HepG2 (cell line): ENCODE results near the gene CLDND2. TPM values are rescaled to one million over a fixed set of nuclear protein-coding genes. Genes with fewer than 3 reads are reported as not detected.

ENCODE experiments used
- DDIT3 ChIP-seq: sonication (generic); formaldehyde crosslinking; IDR thresholded peaks from 2 replicates; pipeline ENCODE4 v1.4.0; 2020; ENCODE audit warnings: mild to moderate bottlenecking, missing genetic modification reagents
- ETV6 ChIP-seq: sonication (generic); formaldehyde crosslinking; conservative IDR thresholded peaks from 2 replicates; pipeline ENCODE4 v1.4.0; 2020; ENCODE audit warnings: missing genetic modification reagents
- HNRNPK ChIP-seq: fragments of 200-400 bp; formaldehyde crosslinking; IDR thresholded peaks from 2 replicates; pipeline ENCODE4 v1.6.1; 2018; ENCODE audit warnings: low read length, low read depth, moderate library complexity, mild to moderate bottlenecking; ENCODE audit not compliant: poor library complexity, severe bottlenecking
- ISL2 ChIP-seq: sonication (generic); formaldehyde crosslinking; IDR thresholded peaks from 2 replicates; pipeline ENCODE4 v1.5.0; 2020; ENCODE audit warnings: missing genetic modification reagents
- JUN ChIP-seq: sonication (generic); formaldehyde crosslinking; IDR thresholded peaks from 2 replicates; pipeline ENCODE4 v1.4.0; 2020; ENCODE audit warnings: mild to moderate bottlenecking, missing genetic modification reagents
- MAF1 ChIP-seq: sonication (generic); formaldehyde crosslinking; IDR thresholded peaks from 2 replicates; pipeline ENCODE4 v1.5.0; 2020; ENCODE audit warnings: missing genetic modification reagents, borderline replicate concordance
- MED1 ChIP-seq: sonication (generic); formaldehyde crosslinking; IDR thresholded peaks from 2 replicates; pipeline ENCODE4 v1.4.0; 2020; ENCODE audit warnings: missing genetic modification reagents
- MIER2 ChIP-seq: IDR thresholded peaks from 2 replicates; pipeline ENCODE4 v1.6.1; 2016; ENCODE audit warnings: missing biosample characterization, missing genetic modification reagents
- MYNN ChIP-seq: sonication (generic); formaldehyde crosslinking; IDR thresholded peaks from 2 replicates; pipeline ENCODE4 v1.4.0; 2020; ENCODE audit warnings: mild to moderate bottlenecking, low read depth, missing genetic modification reagents
- NCOA1 ChIP-seq: sonication (generic); formaldehyde crosslinking; IDR thresholded peaks from 2 replicates; pipeline ENCODE4 v1.9.0; 2021; ENCODE audit warnings: missing genetic modification reagents
- NFYC ChIP-seq: IDR thresholded peaks from 2 replicates; pipeline ENCODE4 v1.6.1; 2016; ENCODE audit warnings: missing genetic modification reagents, missing compliant biosample characterization
- RFXANK ChIP-seq: IDR thresholded peaks from 2 replicates; pipeline ENCODE4 v1.6.1; 2016
- SAFB2 ChIP-seq: sonication (generic); formaldehyde crosslinking; IDR thresholded peaks from 2 replicates; pipeline ENCODE4 v1.5.1; 2020; ENCODE audit warnings: missing genetic modification reagents, low read depth, mild to moderate bottlenecking, borderline replicate concordance
- SP2 ChIP-seq: sonication (generic); formaldehyde crosslinking; IDR thresholded peaks from 2 replicates; pipeline ENCODE4 v1.5.1; 2020; ENCODE audit warnings: mild to moderate bottlenecking, missing genetic modification reagents
- SRSF9 ChIP-seq: fragments of 200-400 bp; formaldehyde crosslinking; IDR thresholded peaks from 2 replicates; pipeline ENCODE4 v1.6.1; 2018; ENCODE audit warnings: borderline replicate concordance, mild to moderate bottlenecking, low read depth, low read length; ENCODE audit not compliant: insufficient read depth, poor library complexity, severe bottlenecking
- THRA ChIP-seq: sonication (generic); formaldehyde crosslinking; IDR thresholded peaks from 2 replicates; pipeline ENCODE4 v1.4.0; 2020; ENCODE audit warnings: missing genetic modification reagents, borderline replicate concordance
- ZC3H4 ChIP-seq: sonication (generic); formaldehyde crosslinking; IDR thresholded peaks from 2 replicates; pipeline ENCODE4 v1.4.0; 2020; ENCODE audit warnings: missing genetic modification reagents, borderline replicate concordance
- ZNF441 ChIP-seq: sonication (generic); formaldehyde crosslinking; IDR thresholded peaks from 2 replicates; pipeline ENCODE4 v1.7.0; 2021; ENCODE audit warnings: missing genetic modification reagents, borderline replicate concordance
- ZNF574 ChIP-seq: sonication (generic); formaldehyde crosslinking; IDR thresholded peaks from 2 replicates; pipeline ENCODE4 v1.4.0; 2020; ENCODE audit warnings: missing genetic modification reagents
- polyA plus RNA-seq, 8 experiments: library from polyadenylated mRNA; depleted of rRNA in 3 of 8; stranded (reverse) in 7 of 8; unstranded in 1 of 8; fragments of >200 nt; fragmentation: Illumina TruSeq in 4 of 8; extraction: Trizol in 4 of 8; gene quantifications; 2 replicates each; pipeline versions ENCODE4 v1.2.1 to v1.2.3, GENCODE V29; 2011 to 2016; ENCODE audit warnings: low read depth in 4 of 8, missing spikeins in 1 of 8, mixed read lengths in 1 of 8; ENCODE audit not compliant: insufficient read depth in 1 of 8
- total RNA-seq, 5 experiments: library from RNA; depleted of rRNA; stranded (reverse); fragments of >200 nt; fragmentation: Illumina TruSeq; extraction: Trizol; gene quantifications; 2 replicates each; pipeline ENCODE4 v1.2.3, GENCODE V29; 2016; ENCODE audit warnings: low read depth in 1 of 5
- TF ChIP-seq, protein P1 (sequence below): sonication (generic); formaldehyde crosslinking; IDR thresholded peaks from 2 replicates; pipeline ENCODE4 v1.4.0; 2020; ENCODE audit warnings: missing genetic modification reagents

The CLDND2 gene
- total and polyA plus RNA-seq, 2 of the 13 experiments (the other 11 are each of a cell fraction or from before 2014, with no cell fraction given): 0.84 to 1.8 TPM

- TF ChIP-seq ZNF574 (CRISPR knock-in tag): peak; percentile 6; the same call in 1 of the 2 replicates
- TF ChIP-seq MYNN (CRISPR knock-in tag): no peak
- peak; percentile 11; the same call in 1 of the 2 replicates for TF ChIP-seq MED1 (CRISPR knock-in tag)
- no peak for TF ChIP-seq RFXANK (CRISPR knock-in tag)
- TF ChIP-seq ETV6: 0 out of 2 replicates have a peak, but pooled peaks have one; percentile 34
- TF ChIP-seq SAFB2: 0 out of 2 replicates have a peak, but pooled peaks have one; percentile 38
- TF ChIP-seq MAF1: peak; percentile 7; the same call in 1 of the 2 replicates
- peak; percentile 90 for TF ChIP-seq HNRNPK
- TF ChIP-seq NCOA1 (CRISPR knock-in tag): 0 out of 2 replicates have a peak, but pooled peaks have one; percentile 33
- TF ChIP-seq JUN (CRISPR knock-in tag): no peak
- peak; percentile 83 for TF ChIP-seq NFYC (CRISPR knock-in tag)
- TF ChIP-seq ZC3H4: peak; percentile 98
- no peak for TF ChIP-seq DDIT3 (CRISPR knock-in tag)
- peak; percentile 84; the same call in 1 of the 2 replicates for TF ChIP-seq ZNF441 (CRISPR knock-in tag)
- peak; percentile 42; the same call in 1 of the 2 replicates for TF ChIP-seq THRA (CRISPR knock-in tag)
- TF ChIP-seq SP2 (CRISPR knock-in tag): peak; percentile 85
- no peak for TF ChIP-seq SRSF9
- TF ChIP-seq MIER2 (CRISPR knock-in tag): peak; percentile 27; the same call in 1 of the 2 replicates
- peak; percentile 32; the same call in 1 of the 2 replicates for TF ChIP-seq ISL2
- TF ChIP-seq, protein P1, sequence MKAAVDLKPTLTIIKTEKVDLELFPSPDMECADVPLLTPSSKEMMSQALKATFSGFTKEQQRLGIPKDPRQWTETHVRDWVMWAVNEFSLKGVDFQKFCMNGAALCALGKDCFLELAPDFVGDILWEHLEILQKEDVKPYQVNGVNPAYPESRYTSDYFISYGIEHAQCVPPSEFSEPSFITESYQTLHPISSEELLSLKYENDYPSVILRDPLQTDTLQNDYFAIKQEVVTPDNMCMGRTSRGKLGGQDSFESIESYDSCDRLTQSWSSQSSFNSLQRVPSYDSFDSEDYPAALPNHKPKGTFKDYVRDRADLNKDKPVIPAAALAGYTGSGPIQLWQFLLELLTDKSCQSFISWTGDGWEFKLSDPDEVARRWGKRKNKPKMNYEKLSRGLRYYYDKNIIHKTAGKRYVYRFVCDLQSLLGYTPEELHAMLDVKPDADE: no peak
Measured at GRCh38 chr19:51366389-51367254, 2.2 kb downstream of the CLDND2 start (continued).
